GM19395 (cell line): ENCODE results near the gene EXOSC7.
A peak's percentile ranks its signal among the peaks of the same experiment; 100 is the strongest.

Experiments used
- ATAC-seq: cut with Tn5 transposase; IDR thresholded peaks from one replicate; pipeline ENCODE4 v1.9.1; 2021; ENCODE audit warnings: mild to moderate bottlenecking, moderate library complexity; ENCODE audit not compliant: unreplicated experiment

EXOSC7 gene

DNA sequence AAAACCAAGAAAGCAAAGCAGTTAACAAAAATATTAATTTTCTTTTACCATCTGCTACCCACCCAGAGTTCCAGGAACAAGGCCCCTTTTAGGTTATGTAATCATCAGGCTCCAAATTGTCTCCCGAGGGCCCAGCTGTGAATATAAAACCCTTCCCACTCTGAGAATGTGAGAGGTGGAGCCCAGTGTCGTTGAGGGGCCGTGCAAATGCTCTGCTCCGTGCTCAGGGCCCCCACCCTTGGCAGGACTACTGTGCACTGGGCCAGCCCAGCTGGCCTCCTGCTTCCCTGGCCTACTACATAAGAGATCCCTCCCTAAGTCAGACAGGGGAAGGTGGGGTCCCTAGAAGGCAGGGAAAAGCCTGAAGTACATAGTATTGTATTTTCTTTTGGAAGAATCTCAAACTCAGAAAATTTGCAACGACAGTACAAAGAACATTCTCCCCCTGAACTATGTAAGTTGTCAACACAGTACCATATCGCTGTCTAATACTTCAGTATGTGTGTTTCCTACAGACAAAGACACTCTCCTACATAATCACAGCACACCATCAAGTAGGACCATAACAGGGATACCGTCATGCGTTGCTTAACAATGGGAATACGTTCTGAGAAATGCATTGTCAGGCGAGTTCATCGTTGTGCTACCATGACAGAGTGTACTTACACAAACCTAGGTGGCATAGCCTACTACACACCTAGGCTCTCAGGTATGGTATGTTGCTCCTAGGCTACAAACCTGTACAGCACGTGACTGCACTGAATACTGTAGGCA lies 45.7 kb downstream of the EXOSC7 start:
- ATAC-seq, result no peak

DNA sequence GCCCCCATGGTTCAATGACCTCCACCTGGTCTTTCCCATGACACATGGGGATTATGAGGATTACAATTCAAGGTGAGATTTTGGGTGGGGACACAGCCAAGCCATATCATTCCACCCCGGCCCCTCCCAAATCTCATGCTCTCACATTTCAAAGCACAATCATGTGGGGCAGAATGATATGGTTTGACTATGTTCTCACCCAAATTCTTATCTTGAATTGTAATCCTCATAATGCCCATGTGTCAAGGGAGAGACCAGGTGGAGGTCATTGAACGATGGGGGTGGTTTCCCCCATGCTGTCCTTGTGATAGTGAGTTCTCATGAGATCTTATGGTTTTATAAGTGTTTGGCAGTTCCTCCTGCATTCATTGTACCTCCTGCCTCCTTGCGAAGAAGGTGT lies 47.6 kb downstream of the EXOSC7 start:
- no peak for ATAC-seq

GRCh38 chr3:45024542-45025255 lies 48.7 kb downstream of the EXOSC7 start:
- ATAC-seq, result no peak

GRCh38 chr3:45026038-45026437 lies 50.0 kb downstream of the EXOSC7 start, which contains the start of gene CLEC3B:
Gene CLEC3B, plus strand, starts transcription at chr3:45026303. Its CDS starts 60 bp downstream, at chr3:45026363.
- ATAC-seq, result no peak

GRCh38 chr3:45026957-45027356 lies 50.9 kb downstream of the EXOSC7 start:
- no peak for ATAC-seq

DNA sequence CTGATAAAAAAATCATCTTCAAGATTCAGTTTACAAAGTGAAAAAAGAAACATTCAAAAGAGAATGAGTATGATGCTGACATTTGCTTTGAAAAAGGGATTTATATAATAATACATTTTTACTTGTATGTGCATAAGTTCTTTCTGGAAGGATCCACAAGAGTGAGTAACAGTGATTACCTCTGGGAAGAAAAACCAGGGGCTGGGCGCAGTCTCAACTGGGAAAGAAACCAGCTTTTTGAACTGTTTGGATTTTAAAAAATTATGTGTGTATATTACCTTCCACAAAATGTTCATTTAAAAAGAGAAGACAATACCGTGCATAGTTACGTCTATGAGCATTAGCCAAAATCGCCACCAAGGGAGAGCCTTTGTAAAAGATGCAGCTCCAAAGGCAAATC lies 51.4 kb downstream of the EXOSC7 start:
- no peak for ATAC-seq

DNA sequence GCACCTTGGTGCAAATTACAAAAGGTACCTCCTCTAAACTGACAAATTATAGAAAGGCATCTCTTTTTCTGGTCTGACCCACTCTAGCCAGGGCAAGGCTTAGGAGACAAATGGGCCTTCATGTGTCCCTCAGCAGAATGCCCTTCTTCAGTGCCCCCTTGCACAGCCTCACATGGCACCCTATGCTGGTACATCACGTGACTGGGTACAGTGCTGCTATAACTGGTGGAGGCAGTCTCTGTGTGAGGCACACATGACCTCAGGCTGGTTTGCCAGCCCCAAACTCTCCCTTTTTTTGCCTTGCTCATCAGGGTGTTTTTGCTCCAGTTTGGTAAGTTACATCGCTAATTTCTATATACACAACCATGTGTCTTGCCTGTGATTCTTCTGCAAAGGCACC lies 53.2 kb downstream of the EXOSC7 start:
- no peak for ATAC-seq

- ATAC-seq, result no peak
These were observed 53.6 kb downstream of the EXOSC7 start for GRCh38 chr3:45029661-45030060.

- no peak for ATAC-seq
These were observed 55.5 kb downstream of the EXOSC7 start for GRCh38 chr3:45031531-45031930.

DNA sequence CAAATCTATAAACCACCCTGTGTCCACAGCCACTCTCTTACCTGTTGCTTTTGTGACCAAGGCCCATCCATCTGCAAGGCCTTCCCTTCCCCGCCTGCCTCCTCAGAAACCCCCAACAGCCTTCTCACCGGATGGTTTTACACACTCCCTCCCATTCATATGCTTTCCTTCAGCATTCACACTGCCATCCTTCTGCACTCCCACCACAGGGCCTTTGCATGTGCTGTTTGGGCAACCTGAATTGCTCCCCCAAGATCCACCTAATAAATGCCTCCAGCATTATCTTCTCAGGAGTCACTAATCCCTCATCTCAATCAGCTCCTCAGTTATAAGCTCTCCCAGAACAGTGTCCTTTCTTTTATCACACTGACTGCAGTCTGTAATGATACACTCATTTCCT lies 56.1 kb downstream of the EXOSC7 start:
- no peak for ATAC-seq

DNA sequence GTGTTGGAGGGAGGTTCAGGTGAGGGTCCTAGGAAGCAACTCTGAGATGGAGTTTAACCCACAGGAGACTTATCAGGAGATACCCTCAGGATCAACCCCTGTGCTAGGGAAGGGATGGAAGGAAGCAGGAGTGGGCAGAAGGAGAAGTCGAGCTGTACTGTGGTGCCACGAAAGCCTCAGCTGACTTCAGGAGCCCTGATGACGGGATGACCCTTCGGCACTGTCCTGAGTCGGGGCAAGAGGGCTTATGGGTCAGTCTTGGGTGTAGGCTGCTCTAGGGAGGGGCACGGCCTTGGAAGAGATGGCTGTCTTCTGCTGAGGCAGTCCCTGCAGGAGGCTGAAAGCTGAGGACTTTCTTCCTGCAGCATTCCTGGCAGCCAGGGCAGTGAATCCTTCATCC lies 57.7 kb downstream of the EXOSC7 start:
- ATAC-seq, result no peak

DNA sequence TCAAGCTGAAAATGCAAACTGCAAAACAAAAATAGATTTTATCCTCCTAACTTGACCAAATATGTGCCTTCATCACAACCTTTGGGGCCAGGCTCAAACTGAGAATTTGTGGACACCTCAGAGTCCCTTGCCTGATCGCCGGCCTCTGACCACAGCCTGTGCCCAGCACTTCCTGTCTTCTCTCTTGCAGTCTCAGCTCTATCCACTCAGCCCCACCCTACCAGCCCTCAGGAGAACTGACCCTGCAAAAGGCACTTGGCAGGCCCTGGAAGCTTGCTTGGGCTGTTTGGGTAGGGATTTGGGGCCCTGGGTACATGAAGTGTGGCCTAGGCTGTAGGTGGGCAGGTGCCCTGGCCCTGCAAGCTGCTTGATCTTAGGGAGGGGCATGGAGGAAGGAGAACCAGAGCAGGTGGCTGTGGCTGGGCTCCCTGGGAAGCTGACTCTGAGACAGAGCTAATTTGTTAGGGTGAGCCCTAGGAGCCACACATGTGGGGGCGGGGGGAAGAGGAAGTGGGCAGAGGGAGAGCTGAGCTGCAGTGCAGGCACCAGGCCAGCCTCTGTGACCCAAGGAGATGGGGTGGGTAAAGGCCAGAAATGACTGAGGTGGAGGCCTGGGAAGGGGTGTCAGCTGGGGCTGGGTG lies 58.7 kb downstream of the EXOSC7 start:
- no peak for ATAC-seq

- no peak for ATAC-seq
These were observed 59.6 kb downstream of the EXOSC7 start for GRCh38 chr3:45035441-45036301.

DNA sequence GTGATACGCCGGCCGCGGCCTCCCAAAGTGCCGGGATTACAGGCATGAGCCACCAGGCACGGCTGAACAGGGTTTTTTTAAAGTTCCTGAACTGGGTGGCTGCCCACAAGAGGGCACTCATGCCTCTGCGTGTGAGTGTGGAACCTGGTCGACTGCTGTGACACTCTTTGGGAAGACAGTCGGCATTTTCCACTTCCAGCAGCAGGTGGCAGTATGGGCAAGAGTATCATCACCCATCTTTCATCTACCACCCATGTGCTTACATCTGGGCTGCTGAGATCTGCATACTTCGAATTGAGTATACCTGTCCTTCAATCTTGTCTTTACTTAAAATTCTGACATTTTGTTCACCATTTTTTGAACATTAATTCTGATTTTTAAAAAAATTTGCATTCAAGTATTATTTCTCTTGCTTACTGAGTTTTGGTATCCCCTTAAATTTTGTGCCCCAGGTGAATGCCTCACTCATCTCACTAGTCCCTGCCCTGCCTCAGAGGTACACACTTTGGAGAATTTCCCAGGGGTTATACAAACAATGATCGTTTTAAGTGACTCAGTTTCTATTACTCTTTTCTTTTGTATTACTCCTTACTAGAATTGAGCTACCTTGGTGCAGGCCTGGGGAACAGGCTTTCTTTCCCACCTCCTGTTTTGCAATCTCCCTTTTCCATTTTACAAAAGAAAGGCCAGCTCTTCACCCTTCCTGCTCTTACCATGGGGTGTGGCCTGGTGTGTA lies 61.8 kb downstream of the EXOSC7 start:
- ATAC-seq, result peak; percentile 79

GRCh38 chr3:45041666-45042065 lies 65.6 kb downstream of the EXOSC7 start:
- ATAC-seq, result no peak

- no peak for ATAC-seq
These were observed 66.1 kb downstream of the EXOSC7 start for GRCh38 chr3:45042162-45042561.

- ATAC-seq, result no peak
These were observed 67.8 kb downstream of the EXOSC7 start for GRCh38 chr3:45043728-45044299.

DNA sequence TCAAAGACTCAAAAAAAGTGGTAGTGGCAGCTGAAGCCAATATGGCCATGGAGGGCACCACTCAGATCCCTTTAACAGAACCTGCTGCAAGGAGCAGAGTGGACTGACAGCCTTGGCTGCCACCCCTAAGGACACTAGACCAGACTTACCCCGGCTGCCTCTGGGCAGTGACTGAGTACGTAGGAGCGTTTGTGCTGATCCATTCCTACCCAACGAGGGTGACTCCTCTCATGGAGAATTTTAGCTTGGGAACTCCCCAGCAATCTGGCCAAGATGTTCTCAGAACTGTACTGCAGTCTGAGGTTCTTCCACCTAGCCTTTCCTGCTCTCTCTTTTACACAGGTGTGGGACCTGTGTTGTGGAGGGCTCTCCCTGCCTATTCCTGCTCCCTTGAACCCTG lies 72.2 kb downstream of the EXOSC7 start:
- no peak for ATAC-seq

DNA sequence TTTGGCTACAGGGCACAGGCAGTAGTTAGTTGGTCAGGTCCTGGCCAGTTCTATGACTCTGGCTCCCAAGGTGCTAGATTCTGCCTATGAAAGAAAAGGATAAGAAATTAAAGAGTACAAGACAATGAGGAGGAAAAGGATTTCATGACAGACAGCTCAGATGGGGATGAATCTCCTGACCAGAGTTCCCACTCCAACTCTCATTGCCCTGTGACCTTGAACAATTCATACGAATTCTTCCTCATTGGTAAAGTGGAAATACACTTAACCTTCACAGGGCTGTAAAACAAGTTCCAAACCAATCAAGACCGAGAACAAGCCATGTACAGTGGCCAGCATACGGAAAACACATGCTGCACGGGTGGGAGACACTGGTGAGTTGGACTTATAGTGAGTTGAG lies 73.8 kb downstream of the EXOSC7 start:
- no peak for ATAC-seq

DNA sequence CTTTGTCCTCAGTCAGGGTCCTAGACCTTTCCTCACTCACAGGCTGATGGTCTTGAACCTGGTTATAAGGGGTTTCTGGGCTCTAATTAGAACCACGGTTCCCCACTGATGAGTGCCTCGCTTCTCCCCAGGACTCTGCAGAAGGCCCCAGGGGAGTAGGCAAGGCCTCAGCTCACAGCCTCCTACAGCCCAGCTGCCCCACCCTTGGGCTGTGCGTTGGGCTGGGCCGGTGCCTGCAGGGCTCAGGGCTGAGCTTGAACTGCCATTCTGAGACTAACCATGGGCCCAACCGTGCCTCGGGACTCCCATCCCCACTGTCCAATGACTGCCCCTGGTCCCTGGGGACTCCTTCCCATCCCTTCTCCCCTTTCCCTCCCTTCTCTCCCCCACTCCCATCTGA lies 75.6 kb downstream of the EXOSC7 start:
- no peak for ATAC-seq
